Activated CD8-positive, alpha-beta memory T cell treated with anti-CD3 and anti-CD28 coated beads, Interleukin-2, amount 50 U/mL, for 1 hour (primary cell): ENCODE results near the gene TRPM7.
A peak's percentile ranks its signal among the peaks of the same experiment; 100 is the strongest.
"Not testable (repeated sequence)": the region's sequence is repeated elsewhere in the genome, so short reads cannot be mapped to it uniquely, and the experiment has no call there.

Source experiments
- DNase-seq: peaks from one replicate; pipeline ENCODE4 v3.0.0-alpha.2; 2020; ENCODE audit errors: extremely low read depth

Gene TRPM7

GRCh38 chr15:50686469-50687301 lies at the start of gene TRPM7:
Gene TRPM7, minus strand, starts transcription at chr15:50686797. Its CDS starts 264 bp downstream, at chr15:50686533.
- DNase-seq, result peak; percentile 47

- no peak for DNase-seq
Observed at GRCh38 chr15:50735156-50735555, 48.6 kb upstream of the TRPM7 start.

GRCh38 chr15:50726315-50726714 lies 39.7 kb upstream of the TRPM7 start:
- no peak for DNase-seq

DNA sequence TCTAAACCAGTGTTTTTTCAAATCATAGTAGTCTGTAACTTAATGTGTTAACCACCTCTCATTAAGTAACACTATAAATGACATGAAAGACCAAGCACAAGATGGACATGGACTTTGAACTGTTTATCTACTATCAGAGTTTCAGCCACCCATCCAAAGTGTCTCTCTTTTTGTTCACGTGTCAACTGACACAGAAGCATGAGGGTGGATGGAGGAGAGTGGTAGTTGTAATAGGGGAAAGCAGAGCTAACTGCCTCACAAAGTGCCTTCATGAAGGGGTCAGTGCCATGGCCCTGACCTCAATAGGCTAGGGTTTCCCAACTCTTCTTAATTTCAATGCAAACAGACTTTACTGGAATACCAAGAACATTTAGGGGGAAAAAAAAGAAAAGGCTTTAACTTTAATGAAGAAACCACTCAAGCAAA lies 32.1 kb upstream of the TRPM7 start:
- DNase-seq, result no peak

- no peak for DNase-seq
Observed at GRCh38 chr15:50712018-50712417, 25.4 kb upstream of the TRPM7 start.

DNA sequence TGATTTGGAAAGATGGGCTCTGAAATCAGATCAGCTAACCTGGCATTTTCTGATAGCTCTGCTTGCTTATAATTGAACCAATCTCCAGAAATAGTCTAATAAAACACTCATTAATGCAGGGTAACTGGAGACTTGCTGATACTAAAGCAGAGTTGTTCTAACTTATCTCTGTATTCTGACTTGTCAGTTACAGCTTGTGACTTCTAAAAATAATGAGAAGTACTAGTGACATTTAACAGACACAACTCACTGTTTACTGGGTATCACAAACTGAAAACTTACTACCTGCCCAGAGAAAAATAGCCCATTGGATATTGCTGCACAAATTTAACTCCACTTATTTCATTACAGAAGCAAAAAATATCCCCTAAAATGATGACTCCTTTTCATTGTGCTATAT lies 24.0 kb upstream of the TRPM7 start:
- DNase-seq, result no peak

DNA sequence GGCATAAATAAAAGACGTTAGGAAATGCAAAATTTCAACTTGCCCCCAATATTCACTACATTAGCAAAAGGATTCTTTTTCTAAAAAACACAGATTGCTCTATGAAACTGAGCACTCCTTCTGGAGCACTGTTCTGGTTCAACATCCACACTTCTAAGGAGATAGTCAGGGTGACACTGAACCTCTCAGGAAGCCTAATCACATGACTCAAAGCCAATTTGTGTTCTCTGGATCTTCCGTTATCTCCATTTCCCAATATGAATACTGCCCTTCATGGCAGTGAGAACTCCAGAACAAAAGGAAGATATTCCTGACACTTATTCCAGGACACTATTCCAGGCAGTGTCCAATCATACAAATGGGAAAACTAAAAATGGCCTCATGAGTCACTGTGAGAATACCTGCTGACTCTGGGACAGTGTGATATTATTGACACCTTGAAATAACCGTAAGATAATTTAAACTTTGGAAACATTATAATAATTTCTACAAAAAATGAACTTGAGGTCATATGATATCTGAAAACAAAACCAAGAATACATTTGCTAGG lies 21.4 kb upstream of the TRPM7 start:
- DNase-seq, result no peak

DNA sequence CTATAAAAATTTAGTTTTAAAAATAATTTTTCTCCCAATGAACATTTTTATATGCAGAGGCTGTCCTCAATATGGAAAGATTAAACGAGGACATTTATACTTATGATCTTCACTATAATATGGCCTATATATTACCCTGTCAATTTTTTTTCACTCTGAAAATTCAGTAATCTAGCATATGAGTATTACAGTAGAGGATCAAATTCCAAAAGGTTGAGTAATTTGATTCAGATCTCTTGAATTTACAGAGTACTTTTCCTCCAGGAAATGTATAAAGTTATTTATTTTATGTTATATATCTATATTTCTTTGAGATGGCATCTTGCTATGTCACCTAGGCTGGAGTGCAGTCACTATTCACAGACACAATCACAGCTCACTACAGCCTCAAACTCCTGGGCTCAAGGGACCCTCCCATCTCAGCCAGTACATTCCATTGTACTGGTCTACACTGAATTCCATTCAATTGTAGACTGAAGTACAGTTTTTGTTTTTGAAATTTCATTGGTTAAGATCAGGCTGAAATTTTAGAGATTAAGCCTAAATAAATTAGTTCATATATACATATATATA lies 16.3 kb upstream of the TRPM7 start:
- DNase-seq, result no peak

- no peak for DNase-seq
Observed at GRCh38 chr15:50698101-50698500, 11.5 kb upstream of the TRPM7 start.

DNA sequence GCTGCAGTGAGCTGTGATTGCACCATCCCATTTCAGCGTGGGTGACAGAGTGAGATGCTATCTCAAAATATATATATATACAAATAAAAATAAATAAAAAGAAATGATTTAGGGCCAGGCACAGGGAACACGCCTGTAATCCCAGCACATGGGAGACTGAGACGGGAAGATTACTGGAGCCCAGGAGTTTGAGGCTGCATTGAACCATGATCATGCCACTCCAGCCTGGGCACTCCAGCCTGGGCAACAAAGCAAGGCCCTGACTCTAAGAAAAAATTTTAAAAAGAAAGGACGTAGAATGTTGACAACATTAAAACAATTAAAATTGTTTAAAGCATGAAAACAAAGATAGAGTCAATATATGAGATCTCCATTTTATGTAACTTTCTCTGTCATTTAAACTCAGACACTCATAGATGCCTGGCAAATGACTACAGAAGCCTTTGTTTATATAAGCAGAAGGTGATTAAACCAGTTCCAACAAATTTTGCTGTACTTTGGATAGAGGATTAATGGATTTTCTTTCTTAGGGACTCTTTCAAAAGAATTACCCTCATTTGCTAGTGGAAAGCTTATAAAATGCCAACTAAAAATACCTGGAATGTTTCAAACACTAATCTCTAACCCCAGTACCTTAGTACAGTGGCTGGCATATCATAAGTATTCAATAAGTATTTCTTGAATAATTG lies 10.7 kb upstream of the TRPM7 start:
- DNase-seq, result no peak

- not testable (repeated sequence) for DNase-seq
Observed at GRCh38 chr15:50694634-50695165, 8.1 kb upstream of the TRPM7 start.

DNA sequence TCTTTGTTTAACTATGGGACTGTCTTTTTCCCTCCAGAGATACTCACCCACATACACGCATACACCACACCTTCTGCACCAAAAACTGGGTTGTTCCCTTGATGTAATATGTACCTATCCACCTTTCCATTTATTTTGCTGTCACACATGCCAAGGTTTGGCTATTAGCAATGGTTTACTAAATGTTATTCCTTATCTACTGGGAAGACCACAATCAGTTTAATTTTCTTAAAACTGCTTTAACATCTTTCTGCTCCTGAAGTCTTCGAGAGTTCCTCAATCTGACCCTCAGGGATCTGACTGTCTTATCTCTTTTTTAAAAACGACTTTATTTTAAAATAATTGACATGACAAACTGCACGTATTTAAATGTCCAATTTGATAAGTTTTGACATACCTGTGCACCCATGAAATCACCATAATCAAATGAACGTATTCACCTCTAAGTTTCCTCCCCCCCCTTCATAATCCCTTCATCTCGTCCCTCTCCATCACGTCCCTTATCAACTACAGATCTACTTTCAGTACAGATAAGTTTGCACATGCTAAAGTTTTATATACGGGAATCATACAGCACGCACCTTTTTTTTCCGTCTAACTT lies 805 bp upstream of the TRPM7 start:
- DNase-seq, result no peak

GRCh38 chr15:50685976-50686468 lies 575 bp downstream of the TRPM7 start:
- peak; percentile 30 for DNase-seq

GRCh38 chr15:50685191-50685975 lies 1.2 kb downstream of the TRPM7 start:
- DNase-seq, result no peak

DNA sequence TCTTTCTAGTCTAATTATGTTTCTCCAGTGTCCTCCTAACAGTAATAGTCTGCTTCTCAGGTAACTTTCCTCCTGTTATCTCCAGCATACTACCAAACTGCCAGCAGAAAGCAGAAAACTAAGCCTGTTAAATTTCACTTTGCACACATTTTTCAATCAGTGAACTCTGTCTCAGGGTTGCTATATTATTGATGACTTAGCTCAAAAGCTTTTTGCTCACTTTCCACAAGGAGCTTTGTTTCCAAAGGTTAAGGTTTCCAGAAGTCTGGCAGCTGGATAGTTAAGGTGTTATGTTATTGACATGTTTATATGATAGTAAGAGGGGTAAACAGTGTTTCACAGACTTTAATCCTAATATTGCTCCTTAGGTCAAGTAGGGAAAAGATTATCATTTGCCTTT lies 5.1 kb downstream of the TRPM7 start:
- DNase-seq, result no peak

DNA sequence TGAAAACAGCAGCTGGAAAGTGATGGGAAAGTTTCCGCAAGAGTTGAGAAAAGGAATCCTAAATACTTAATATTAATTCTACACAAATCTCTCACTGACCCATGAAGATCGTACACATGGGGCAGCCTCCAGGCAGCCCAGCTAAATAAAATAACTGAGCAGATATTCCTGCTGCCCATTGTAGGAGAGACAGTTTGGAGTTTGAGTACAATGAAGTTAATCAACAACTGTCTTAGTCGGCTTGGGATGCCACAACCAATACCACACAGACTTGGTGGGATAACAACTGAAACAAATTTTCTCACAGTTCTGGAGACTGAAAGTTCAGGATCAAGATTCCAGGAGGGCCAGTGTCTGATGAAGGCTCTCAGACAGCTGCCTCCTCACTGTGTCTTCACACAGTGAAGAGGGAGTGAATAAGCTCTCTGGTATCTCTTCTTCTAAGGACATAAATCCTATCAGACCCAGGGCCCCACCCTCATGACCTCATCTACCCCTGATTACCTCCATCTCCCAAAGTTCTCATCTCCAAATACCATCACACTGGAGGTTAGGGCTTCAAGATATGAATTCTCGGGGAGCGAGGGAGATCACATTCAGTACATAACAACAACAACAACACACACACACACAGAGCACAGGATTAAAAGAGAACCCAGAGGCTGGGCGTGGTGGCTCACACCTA lies 9.7 kb downstream of the TRPM7 start:
- no peak for DNase-seq

DNA sequence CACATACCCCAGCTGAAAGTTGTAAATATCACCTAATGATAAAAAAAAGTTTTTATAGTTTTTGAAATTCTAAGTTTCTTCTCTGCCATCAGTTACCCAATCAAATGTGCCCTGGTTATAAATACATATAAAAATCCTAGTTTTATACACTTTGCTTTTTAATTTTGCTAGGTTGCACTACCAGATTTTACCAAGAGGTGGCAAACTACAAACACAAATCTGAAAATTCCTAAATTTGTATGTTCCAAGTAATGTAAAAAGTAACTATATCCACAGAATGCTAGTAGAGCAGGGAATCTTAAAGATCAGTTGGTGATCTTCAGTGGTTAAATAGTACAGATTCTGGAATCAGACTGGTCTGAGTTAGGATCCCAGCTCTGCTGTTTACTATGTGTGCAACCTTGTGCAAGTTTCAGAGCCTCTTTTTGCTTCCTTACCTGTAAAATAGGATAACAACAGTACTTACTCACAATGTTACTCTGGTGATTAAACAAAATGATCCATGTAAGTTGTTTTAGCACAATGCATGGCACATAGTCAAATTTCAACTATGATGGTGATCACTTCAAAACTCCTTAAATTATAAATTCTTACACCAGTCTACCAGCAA lies 11.0 kb downstream of the TRPM7 start:
- DNase-seq, result no peak

DNA sequence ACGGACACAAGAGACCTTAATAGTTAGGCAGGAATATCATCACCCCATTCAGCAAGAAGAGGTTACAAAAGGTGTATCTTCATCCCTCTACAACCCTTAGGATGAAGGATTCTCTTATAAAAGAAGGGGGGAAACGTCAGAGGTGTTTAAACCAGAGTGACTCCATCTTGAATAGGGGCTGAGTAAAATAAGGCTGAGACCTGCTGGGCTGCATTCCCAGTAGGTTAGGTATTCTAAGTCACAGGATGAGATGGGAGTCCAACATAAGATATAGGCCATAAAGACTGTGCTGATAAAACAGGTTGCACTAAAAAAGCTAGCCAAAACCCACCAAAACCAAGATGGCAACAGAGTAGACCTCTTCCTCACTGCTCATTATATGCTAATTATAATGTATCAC lies 16.5 kb downstream of the TRPM7 start:
- no peak for DNase-seq

- DNase-seq, result no peak
Observed at GRCh38 chr15:50669611-50670010, 17.0 kb downstream of the TRPM7 start.

DNA sequence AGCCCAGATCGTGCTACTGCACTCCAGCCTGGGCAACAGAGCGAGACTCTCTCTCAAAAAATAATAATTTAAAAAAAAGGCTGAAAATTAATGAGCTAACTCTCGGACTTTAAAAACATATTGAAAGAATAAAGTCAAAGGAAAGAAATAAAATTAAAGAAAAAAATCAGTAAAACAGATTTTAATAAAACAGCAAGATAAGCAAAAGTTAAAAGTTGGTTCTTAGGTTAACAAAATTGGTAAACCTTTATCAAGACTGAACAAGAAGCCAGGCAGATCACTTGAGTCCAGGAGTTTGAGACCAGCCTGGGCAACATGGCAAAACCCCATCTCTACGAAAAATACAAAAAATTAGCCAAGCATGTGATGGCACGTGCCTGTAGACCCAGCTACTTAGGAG lies 20.7 kb downstream of the TRPM7 start:
- no peak for DNase-seq
